ENCODE measurements around the gene TBATA. TPM values are rescaled to one million over a fixed set of nuclear protein-coding genes. Genes with fewer than 3 reads are reported as not detected.

Gene TBATA
- total RNA-seq, 1 experiment from 2014 or later, result not detected

Small RNAs within 50 kb of the gene (small RNA-seq; reads per million reads assigned to genes)
- not detected for gene RPS26P40

Other genes starting within 250 kb of the TBATA start
- not detected in 2 replicates for gene PRF1, start 182.6 kb downstream of the TBATA start, total RNA-seq (2014; rRNA removed; shearing (Covaris generic))
- under 0.01 TPM in 1 of 2 replicates, not detected in the other for gene ADAMTS14, start 112.9 kb downstream of the TBATA start, total RNA-seq (2014; rRNA removed; shearing (Covaris generic))
- gene SGPL1, start 30.6 kb upstream of the TBATA start, total RNA-seq (2014; rRNA removed; shearing (Covaris generic)), result 24.4 and 28.3 TPM in 2 replicates
- gene PCBD1, start 103.2 kb upstream of the TBATA start, total RNA-seq (2014; rRNA removed; shearing (Covaris generic)), result 9.9 and 11.8 TPM in 2 replicates